Measurements from ENCODE around the gene FLNC. TPM values are rescaled to one million over a fixed set of nuclear protein-coding genes. Genes with fewer than 3 reads are reported as not detected.

The FLNC gene
- polyA plus RNA-seq, 2 of the 4 experiments (the other 2 are of a cell fraction): 0.43 to 3.4 TPM

DNA sequence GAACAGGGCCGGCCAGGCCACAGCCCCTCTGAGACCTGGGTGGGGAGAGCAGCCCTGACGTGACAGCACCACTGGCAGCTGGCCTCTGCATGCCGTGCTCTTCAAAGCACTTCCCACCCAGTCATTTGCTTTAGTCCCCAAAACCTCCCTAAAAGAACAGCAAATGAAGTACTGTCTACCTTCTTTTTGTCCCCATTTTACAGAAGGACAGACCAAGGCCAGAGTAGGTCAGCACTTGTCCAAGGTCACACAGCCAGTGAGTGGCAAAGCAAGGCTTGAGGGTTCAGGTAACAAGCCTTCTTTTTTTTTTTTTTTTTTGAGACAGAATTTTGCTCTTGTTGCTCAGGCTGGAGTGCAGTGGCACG is 47.5 kb downstream of the FLNC start:
- no peak overlapping the region for H3K4me3 ChIP-seq
- H3K4me1 ChIP-seq: no peaks in the 10 kb centered on the region
- no peak overlapping the region for H3K27ac ChIP-seq
- DNase-seq (ENCODE audit: low read depth in 1 of 2, low spot score in 1 of 2) (no peak), ATAC-seq (no peak), FAIRE-seq (no peak)
- 70% methylated on average over 4 of the region's 4 CpGs for WGBS (ENCODE audit: missing lambda C conversion rate)
- CTCF ChIA-PET: interaction anchor here (1.6 to 4.1 kb wide), 2 partner anchors 451 to 530 kb away, joined by 6 to 39 read pairs; no protein-coding TSS in a partner anchor
- TF ChIP-seq CBX2 (IDR thresholded peaks at IDR 0.05; ENCODE audit: borderline replicate concordance, low read depth) (no peak), NPAS2 (CRISPR knock-in tag; IDR thresholded peaks at IDR 0.05; ENCODE audit: borderline replicate concordance) (no peak)
- no peaks in the 10 kb centered on the region for H3K9me3 ChIP-seq
- POLR2A ChIA-PET: no interaction called here
- H3K4me2 ChIP-seq: no peak overlapping the region

DNA sequence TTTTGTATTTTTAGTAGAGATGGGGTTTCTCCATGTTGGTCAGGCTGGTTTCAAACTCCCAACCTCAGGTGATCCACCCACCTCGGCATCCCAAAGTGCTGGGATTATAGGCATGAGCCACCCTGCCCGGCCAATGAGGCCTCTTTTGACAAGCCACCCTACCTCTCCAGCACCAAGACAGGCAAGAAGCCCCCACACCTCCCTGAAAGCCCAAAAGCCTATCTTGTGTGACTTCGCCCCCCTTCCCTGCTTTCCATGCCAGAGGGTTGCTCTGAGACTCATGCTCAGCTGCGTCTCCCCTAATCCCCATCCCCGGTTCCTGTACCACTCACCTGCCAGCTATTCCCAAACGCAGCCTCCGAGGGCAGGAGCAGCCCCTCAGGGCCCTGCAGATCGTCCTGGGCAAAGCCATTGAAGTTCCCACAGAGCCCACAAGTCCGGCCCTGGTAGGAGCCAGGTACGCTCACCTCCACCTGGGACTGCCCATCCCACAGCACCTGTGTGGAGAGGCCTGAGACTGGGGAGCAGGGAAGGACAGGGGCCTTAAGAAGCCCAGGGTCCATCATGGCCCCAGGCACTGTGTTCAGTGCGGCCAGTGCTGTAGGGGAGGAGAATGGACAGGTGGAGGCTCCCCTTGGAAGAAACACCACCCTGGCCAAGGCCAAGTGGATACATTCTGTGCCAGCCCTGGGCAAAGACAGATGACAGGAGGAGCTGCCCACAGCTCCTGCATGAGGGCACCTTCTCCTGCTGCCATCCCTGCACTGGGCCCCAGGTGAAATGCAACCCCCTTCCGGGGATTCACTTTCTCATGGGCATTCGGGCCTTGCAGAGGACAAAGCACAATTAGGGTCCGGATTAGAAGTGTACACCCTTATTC is 48.3 kb downstream of the FLNC start:
- no peaks in the 10 kb centered on the region for H3K4me1 ChIP-seq
- no peak overlapping the region for H3K4me3 ChIP-seq
- POLR2A ChIA-PET: no interaction called here
- no peak overlapping the region for H3K27ac ChIP-seq
- CTCF ChIA-PET: interaction anchor here (0.8 to 9.4 kb wide), 14 partner anchors 11 to 531 kb away, joined by 3 to 225 read pairs (median 5); partner anchors contain the start of gene ATP6V1F
- 57% methylated on average over 11 of the region's 14 CpGs for WGBS (ENCODE audit: missing lambda C conversion rate)
- no peak for ATAC-seq
- FAIRE-seq: no peak
- TF ChIP-seq, protein P1, sequence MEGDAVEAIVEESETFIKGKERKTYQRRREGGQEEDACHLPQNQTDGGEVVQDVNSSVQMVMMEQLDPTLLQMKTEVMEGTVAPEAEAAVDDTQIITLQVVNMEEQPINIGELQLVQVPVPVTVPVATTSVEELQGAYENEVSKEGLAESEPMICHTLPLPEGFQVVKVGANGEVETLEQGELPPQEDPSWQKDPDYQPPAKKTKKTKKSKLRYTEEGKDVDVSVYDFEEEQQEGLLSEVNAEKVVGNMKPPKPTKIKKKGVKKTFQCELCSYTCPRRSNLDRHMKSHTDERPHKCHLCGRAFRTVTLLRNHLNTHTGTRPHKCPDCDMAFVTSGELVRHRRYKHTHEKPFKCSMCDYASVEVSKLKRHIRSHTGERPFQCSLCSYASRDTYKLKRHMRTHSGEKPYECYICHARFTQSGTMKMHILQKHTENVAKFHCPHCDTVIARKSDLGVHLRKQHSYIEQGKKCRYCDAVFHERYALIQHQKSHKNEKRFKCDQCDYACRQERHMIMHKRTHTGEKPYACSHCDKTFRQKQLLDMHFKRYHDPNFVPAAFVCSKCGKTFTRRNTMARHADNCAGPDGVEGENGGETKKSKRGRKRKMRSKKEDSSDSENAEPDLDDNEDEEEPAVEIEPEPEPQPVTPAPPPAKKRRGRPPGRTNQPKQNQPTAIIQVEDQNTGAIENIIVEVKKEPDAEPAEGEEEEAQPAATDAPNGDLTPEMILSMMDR (IDR thresholded peaks at IDR 0.05): no peak
- TF ChIP-seq TP53 (CRISPR knock-in tag; IDR thresholded peaks at IDR 0.05) (no peak), GATA3 (IDR thresholded peaks at IDR 0.05; ENCODE audit: borderline replicate concordance) (no peak), EP300 (IDR thresholded peaks at IDR 0.05) (no peak), MAFK (IDR thresholded peaks at IDR 0.05; ENCODE audit: partially characterized antibody) (no peak), RFX5 (IDR thresholded peaks at IDR 0.05) (no peak), RAD21 (conservative IDR thresholded peaks at IDR 0.05 in 1 of 2, IDR thresholded peaks at IDR 0.05 in 1 of 2) (no peak), TFCP2L1 (CRISPR knock-in tag; IDR thresholded peaks at IDR 0.05) (no peak), MAZ (IDR thresholded peaks at IDR 0.05; ENCODE audit: borderline replicate concordance, low read depth, low read length) (no peak), RCOR1 (IDR thresholded peaks at IDR 0.05; ENCODE audit: low read depth, low read length) (no peak), HOXB5 (CRISPR knock-in tag; IDR thresholded peaks at IDR 0.05) (no peak), ZSCAN20 (CRISPR knock-in tag; IDR thresholded peaks at IDR 0.05) (no peak), CEBPB (IDR thresholded peaks at IDR 0.05) (no peak), NFE2L2 (conservative IDR thresholded peaks at IDR 0.05; ENCODE audit: low read length) (no peak), MYC (IDR thresholded peaks at IDR 0.05; ENCODE audit: borderline replicate concordance, low read length) (no peak), KDM5A (IDR thresholded peaks at IDR 0.05) (no peak), RARB (CRISPR knock-in tag; IDR thresholded peaks at IDR 0.05) (no peak)
- TF ChIP-seq, protein P2, sequence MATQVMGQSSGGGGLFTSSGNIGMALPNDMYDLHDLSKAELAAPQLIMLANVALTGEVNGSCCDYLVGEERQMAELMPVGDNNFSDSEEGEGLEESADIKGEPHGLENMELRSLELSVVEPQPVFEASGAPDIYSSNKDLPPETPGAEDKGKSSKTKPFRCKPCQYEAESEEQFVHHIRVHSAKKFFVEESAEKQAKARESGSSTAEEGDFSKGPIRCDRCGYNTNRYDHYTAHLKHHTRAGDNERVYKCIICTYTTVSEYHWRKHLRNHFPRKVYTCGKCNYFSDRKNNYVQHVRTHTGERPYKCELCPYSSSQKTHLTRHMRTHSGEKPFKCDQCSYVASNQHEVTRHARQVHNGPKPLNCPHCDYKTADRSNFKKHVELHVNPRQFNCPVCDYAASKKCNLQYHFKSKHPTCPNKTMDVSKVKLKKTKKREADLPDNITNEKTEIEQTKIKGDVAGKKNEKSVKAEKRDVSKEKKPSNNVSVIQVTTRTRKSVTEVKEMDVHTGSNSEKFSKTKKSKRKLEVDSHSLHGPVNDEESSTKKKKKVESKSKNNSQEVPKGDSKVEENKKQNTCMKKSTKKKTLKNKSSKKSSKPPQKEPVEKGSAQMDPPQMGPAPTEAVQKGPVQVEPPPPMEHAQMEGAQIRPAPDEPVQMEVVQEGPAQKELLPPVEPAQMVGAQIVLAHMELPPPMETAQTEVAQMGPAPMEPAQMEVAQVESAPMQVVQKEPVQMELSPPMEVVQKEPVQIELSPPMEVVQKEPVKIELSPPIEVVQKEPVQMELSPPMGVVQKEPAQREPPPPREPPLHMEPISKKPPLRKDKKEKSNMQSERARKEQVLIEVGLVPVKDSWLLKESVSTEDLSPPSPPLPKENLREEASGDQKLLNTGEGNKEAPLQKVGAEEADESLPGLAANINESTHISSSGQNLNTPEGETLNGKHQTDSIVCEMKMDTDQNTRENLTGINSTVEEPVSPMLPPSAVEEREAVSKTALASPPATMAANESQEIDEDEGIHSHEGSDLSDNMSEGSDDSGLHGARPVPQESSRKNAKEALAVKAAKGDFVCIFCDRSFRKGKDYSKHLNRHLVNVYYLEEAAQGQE (IDR thresholded peaks at IDR 0.05): no peak
- TF ChIP-seq, protein P3, sequence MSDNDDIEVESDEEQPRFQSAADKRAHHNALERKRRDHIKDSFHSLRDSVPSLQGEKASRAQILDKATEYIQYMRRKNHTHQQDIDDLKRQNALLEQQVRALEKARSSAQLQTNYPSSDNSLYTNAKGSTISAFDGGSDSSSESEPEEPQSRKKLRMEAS (IDR thresholded peaks at IDR 0.05): no peak
- TF ChIP-seq, protein P4, sequence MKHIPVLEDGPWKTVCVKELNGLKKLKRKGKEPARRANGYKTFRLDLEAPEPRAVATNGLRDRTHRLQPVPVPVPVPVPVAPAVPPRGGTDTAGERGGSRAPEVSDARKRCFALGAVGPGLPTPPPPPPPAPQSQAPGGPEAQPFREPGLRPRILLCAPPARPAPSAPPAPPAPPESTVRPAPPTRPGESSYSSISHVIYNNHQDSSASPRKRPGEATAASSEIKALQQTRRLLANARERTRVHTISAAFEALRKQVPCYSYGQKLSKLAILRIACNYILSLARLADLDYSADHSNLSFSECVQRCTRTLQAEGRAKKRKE (CRISPR knock-in tag; IDR thresholded peaks at IDR 0.05; ENCODE audit: low read depth): no peak
- DNase-seq (ENCODE audit: low read depth in 1 of 2, low spot score in 1 of 2): no peak
- H3K4me2 ChIP-seq: no peak overlapping the region
- no peaks in the 10 kb centered on the region for H3K9me3 ChIP-seq
